AG10803 (cell line): ENCODE measurements around the gene DPY19L3.
"Not testable (repeated sequence)": the region's sequence is repeated elsewhere in the genome, so short reads cannot be mapped to it uniquely, and the experiment has no call there.

Experiments used
- DNase-seq: peaks from one replicate; pipeline ENCODE4 v3.0.0; 2010; ENCODE audit warnings: low read depth
- H3K4me3 ChIP-seq: 2 replicates; pipeline ENCODE4 v1.5.1; 2011; ENCODE audit warnings: mild to moderate bottlenecking, low read length, control low read depth
- CTCF ChIP-seq: conservative IDR thresholded peaks from 2 replicates; pipeline ENCODE4 v1.5.1; 2011; ENCODE audit warnings: mild to moderate bottlenecking, low read length, control low read depth, inconsistent platforms

Gene DPY19L3

GRCh38 chr19:32373585-32374295 is 31.8 kb upstream of the DPY19L3 start:
- peak; percentile 96 for DNase-seq
- no peak overlapping the region for H3K4me3 ChIP-seq
- no peak for TF ChIP-seq CTCF

- not testable (repeated sequence) for DNase-seq, H3K4me3 ChIP-seq
Observed at GRCh38 chr19:32374362-32374761, 31.2 kb upstream of the DPY19L3 start.

GRCh38 chr19:32377088-32377487 is 28.5 kb upstream of the DPY19L3 start:
- not testable (repeated sequence) for DNase-seq, H3K4me3 ChIP-seq
- TF ChIP-seq CTCF: peak; percentile 25; the same call in 1 of the 2 replicates

- DNase-seq: no peak
- no peak overlapping the region for H3K4me3 ChIP-seq
Observed at GRCh38 chr19:32380269-32380668, 25.3 kb upstream of the DPY19L3 start.

GRCh38 chr19:32387701-32388392 is 17.7 kb upstream of the DPY19L3 start:
- TF ChIP-seq CTCF: no peak
- no peak overlapping the region for H3K4me3 ChIP-seq
- DNase-seq: peak; percentile 73

More at GRCh38 chr19:32380269-32380668, 25.3 kb upstream of the DPY19L3 start:
- no peak for TF ChIP-seq CTCF

- DNase-seq: no peak
- no peak overlapping the region for H3K4me3 ChIP-seq
- no peak for TF ChIP-seq CTCF
Observed at GRCh38 chr19:32388393-32388855, 17.1 kb upstream of the DPY19L3 start.

- H3K4me3 ChIP-seq: no peak overlapping the region
- DNase-seq: no peak
- no peak for TF ChIP-seq CTCF
Observed at GRCh38 chr19:32392901-32393300, 12.7 kb upstream of the DPY19L3 start.
